Neural crest cell (in vitro differentiated cells): ENCODE results near the gene UBE3B. TPM values are rescaled to one million over a fixed set of nuclear protein-coding genes. Genes with fewer than 3 reads are reported as not detected.

Experiments
- DNase-seq: peaks from one replicate; pipeline ENCODE4 v3.0.0; 2021; ENCODE audit warnings: low read depth, mixed read lengths, low spot score
- H3K27ac Mint-ChIP-seq: one replicate; pipeline ENCODE4 v1.8.0; 2021; ENCODE audit warnings: mild to moderate bottlenecking, mixed read lengths; ENCODE audit not compliant: unreplicated experiment
- H3K27me3 Mint-ChIP-seq: 2 replicates; pipeline ENCODE4 v1.8.0; 2021; ENCODE audit warnings: low read depth, mild to moderate bottlenecking, mixed read lengths
- H3K36me3 Mint-ChIP-seq: 2 replicates; pipeline ENCODE4 v1.8.0; 2021; ENCODE audit warnings: low read depth, mild to moderate bottlenecking, mixed read lengths
- H3K4me1 Mint-ChIP-seq: 2 replicates; pipeline ENCODE4 v1.8.0; 2021; ENCODE audit warnings: mixed read lengths
- H3K4me3 Mint-ChIP-seq: one replicate; pipeline ENCODE4 v1.8.0; 2021; ENCODE audit warnings: mild to moderate bottlenecking, mixed read lengths
- H3K9me3 Mint-ChIP-seq: 2 replicates; pipeline ENCODE4 v1.8.0; 2021; ENCODE audit warnings: mixed read lengths
- CTCF ChIP-seq: fragments of 200-600 bp; sonication (generic); conservative IDR thresholded peaks from 2 replicates; pipeline ENCODE4 v1.5.0; 2021; ENCODE audit warnings: antibody characterized with exemption, mild to moderate bottlenecking
- total RNA-seq: library from RNA; stranded (reverse); gene quantifications from 2 replicates; pipeline ENCODE4 v1.2.1, GENCODE V29; 2021

UBE3B gene
- total RNA-seq, 1 donor from 2014 or later: 35.9 TPM

DNA sequence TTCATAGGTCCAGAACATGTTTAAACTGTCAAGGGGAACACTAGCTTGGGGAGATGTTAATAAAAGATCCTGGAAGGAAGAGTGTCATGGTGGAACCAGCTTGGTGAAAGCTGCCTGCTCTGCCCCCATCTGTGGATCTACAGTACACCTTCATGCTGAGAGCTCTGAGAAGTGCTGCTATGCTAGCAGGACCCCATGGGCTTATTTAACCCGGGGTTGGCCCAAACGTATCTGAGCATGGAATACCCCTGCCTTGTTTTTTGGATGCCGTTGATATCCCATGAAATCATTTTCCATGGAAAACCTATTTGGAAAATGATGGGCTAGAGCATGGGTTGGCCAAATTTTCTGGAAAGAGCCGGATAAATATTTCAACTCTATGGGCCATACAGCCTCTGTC lies 14.2 kb downstream of the UBE3B start:
- no peak overlapping the region for H3K4me3 Mint-ChIP-seq
- H3K36me3 Mint-ChIP-seq: peaks cover 15% of the 10 kb centered on the region
- DNase-seq: no peak
- H3K9me3 Mint-ChIP-seq: no peaks in the 10 kb centered on the region
- no peak for TF ChIP-seq CTCF
- no peak overlapping the region for H3K27ac Mint-ChIP-seq
- H3K27me3 Mint-ChIP-seq: no peaks in the 10 kb centered on the region
- no peaks in the 10 kb centered on the region for H3K4me1 Mint-ChIP-seq

DNA sequence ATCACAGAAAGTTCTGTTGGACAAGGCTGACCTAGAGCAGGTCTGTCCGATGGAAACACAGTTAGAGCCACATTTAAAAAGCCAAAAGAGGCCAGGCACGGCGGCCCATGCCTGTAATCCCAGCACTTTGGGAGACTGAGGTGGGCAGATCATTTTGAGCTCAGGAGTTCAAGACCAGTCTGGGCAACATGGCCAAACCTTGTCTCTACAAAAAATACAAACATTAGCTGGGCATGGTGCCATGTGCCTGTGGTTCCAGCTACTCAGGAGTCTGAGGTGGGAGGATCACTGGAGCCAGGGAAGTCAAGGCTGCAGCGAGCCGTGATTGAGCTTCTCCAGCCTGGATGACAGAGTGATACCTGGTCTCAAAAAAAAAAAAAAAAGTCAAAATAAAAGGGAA lies 14.9 kb downstream of the UBE3B start:
- Mint-ChIP-seq H3K4me1 (no peaks in the 10 kb centered on the region), H3K9me3 (no peaks in the 10 kb centered on the region), H3K4me3 (no peak overlapping the region), H3K27me3 (no peaks in the 10 kb centered on the region), H3K27ac (no peak overlapping the region), H3K36me3 (peaks cover 15% of the 10 kb centered on the region)
- no peak for DNase-seq
- no peak for TF ChIP-seq CTCF

DNA sequence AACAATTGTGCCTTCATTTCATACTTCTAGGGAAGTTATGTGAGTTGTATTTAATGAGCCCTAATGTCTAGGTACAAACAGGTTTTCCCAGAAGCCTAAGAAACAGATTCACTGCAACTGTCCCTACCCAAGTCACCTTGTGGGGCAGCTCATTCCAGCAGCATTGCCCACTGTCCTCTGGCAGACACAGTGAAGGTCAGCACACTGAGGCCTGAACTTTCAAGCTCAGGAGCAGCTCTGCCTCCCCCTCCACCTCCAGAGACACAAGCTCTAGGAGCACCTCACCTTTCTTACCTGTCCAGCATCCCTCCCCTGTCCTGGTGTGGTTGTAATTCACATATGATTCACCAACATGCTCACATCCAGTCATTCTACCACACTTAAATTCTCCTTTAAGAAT lies 15.7 kb downstream of the UBE3B start:
- no peak for TF ChIP-seq CTCF
- Mint-ChIP-seq H3K27ac (no peak overlapping the region), H3K36me3 (peaks cover 15% of the 10 kb centered on the region), H3K27me3 (no peaks in the 10 kb centered on the region), H3K4me1 (no peaks in the 10 kb centered on the region), H3K4me3 (no peak overlapping the region), H3K9me3 (no peaks in the 10 kb centered on the region)
- DNase-seq: no peak

GRCh38 chr12:109493938-109494337 lies 16.5 kb downstream of the UBE3B start:
- TF ChIP-seq CTCF: no peak
- Mint-ChIP-seq H3K4me1 (no peaks in the 10 kb centered on the region), H3K9me3 (no peaks in the 10 kb centered on the region), H3K27ac (no peak overlapping the region), H3K4me3 (no peak overlapping the region), H3K36me3 (peaks cover 14% of the 10 kb centered on the region), H3K27me3 (no peaks in the 10 kb centered on the region)
- DNase-seq: no peak

- H3K4me3 Mint-ChIP-seq: no peak overlapping the region
- no peak for DNase-seq
- H3K9me3 Mint-ChIP-seq: no peaks in the 10 kb centered on the region
- peaks cover 13% of the 10 kb centered on the region for H3K36me3 Mint-ChIP-seq
- no peak overlapping the region for H3K27ac Mint-ChIP-seq
- no peaks in the 10 kb centered on the region for H3K27me3 Mint-ChIP-seq
- no peaks in the 10 kb centered on the region for H3K4me1 Mint-ChIP-seq
- TF ChIP-seq CTCF: no peak
These were observed 17.0 kb downstream of the UBE3B start for GRCh38 chr12:109494348-109494881.

- TF ChIP-seq CTCF: no peak
- H3K36me3 Mint-ChIP-seq: peaks cover 13% of the 10 kb centered on the region
- H3K27me3 Mint-ChIP-seq: no peaks in the 10 kb centered on the region
- no peak for DNase-seq
- no peak overlapping the region for H3K4me3 Mint-ChIP-seq
- no peaks in the 10 kb centered on the region for H3K9me3 Mint-ChIP-seq
- H3K4me1 Mint-ChIP-seq: no peaks in the 10 kb centered on the region
- H3K27ac Mint-ChIP-seq: no peak overlapping the region
These were observed 17.6 kb downstream of the UBE3B start for GRCh38 chr12:109495012-109495411.
